ENCODE data around the gene ARL4A. TPM values are rescaled to one million over a fixed set of nuclear protein-coding genes. Genes with fewer than 3 reads are reported as not detected.

ARL4A gene
- polyA plus RNA-seq, 1 experiment: 3.3 TPM

- ChIA-PET POLR2A (no interaction called here), CTCF (interaction anchor here (0.7 to 1.0 kb wide), 2 partner anchors 9 to 218 kb away, joined by 3 to 4 read pairs; no protein-coding TSS in a partner anchor)
- Histone ChIP-seq H3K36me3 (ENCODE audit: control insufficient read depth, insufficient read depth, low read length) (no peaks in the 10 kb centered on the region), H3K4me3 (ENCODE audit: low read depth, low read length) (no peak overlapping the region), H3K27me3 (ENCODE audit: control insufficient read depth, insufficient read depth, low read length) (no peaks in the 10 kb centered on the region)
- DNase-seq (ENCODE audit: low read depth): no peak
- no peak for TF ChIP-seq CTCF (IDR thresholded peaks at IDR 0.05; ENCODE audit: insufficient read depth, low read depth, low read length)
These were observed 39.8 kb upstream of the ARL4A start for GRCh38 chr7:12647364-12648219.

GRCh38 chr7:12648704-12649261 lies 38.6 kb upstream of the ARL4A start:
- no peak for TF ChIP-seq CTCF (IDR thresholded peaks at IDR 0.05; ENCODE audit: insufficient read depth, low read depth, low read length)
- Histone ChIP-seq H3K27me3 (ENCODE audit: control insufficient read depth, insufficient read depth, low read length) (no peaks in the 10 kb centered on the region), H3K4me3 (ENCODE audit: low read depth, low read length) (no peak overlapping the region), H3K36me3 (ENCODE audit: control insufficient read depth, insufficient read depth, low read length) (no peaks in the 10 kb centered on the region)
- no peak for DNase-seq (ENCODE audit: low read depth)
- ChIA-PET CTCF (interaction anchor here (0.7 to 1.2 kb wide), 4 partner anchors 10 to 614 kb away, joined by 3 to 4 read pairs (median 4); partner anchors contain the start of gene ARL4A), POLR2A (no interaction called here)

- no peak for TF ChIP-seq CTCF (IDR thresholded peaks at IDR 0.05; ENCODE audit: insufficient read depth, low read depth, low read length)
- Histone ChIP-seq H3K4me3 (ENCODE audit: low read depth, low read length) (no peak overlapping the region), H3K36me3 (ENCODE audit: control insufficient read depth, insufficient read depth, low read length) (no peaks in the 10 kb centered on the region), H3K27me3 (ENCODE audit: control insufficient read depth, insufficient read depth, low read length) (no peaks in the 10 kb centered on the region)
- no peak for DNase-seq (ENCODE audit: low read depth)
- ChIA-PET POLR2A (no interaction called here), CTCF (interaction anchor here (0.7 to 1.2 kb wide), 3 partner anchors 21 to 613 kb away, joined by 3 to 4 read pairs (median 3); partner anchors contain the start of gene ARL4A)
These were observed 38.1 kb upstream of the ARL4A start for GRCh38 chr7:12649348-12649747.

- no peak for TF ChIP-seq CTCF (IDR thresholded peaks at IDR 0.05; ENCODE audit: insufficient read depth, low read depth, low read length)
- Histone ChIP-seq H3K27me3 (ENCODE audit: control insufficient read depth, insufficient read depth, low read length) (no peaks in the 10 kb centered on the region), H3K36me3 (ENCODE audit: control insufficient read depth, insufficient read depth, low read length) (no peaks in the 10 kb centered on the region), H3K4me3 (ENCODE audit: low read depth, low read length) (no peak overlapping the region)
- DNase-seq (ENCODE audit: low read depth): no peak
- POLR2A ChIA-PET: no interaction called here
- CTCF ChIA-PET: interaction anchor here (1.0 to 1.2 kb wide), 2 partner anchors 11 to 37 kb away, joined by 3 to 4 read pairs; partner anchors contain the start of gene ARL4A
These were observed 37.4 kb upstream of the ARL4A start for GRCh38 chr7:12650080-12650479.

GRCh38 chr7:12653110-12653509 lies 34.3 kb upstream of the ARL4A start:
- POLR2A ChIA-PET: no interaction called here
- Histone ChIP-seq H3K27me3 (ENCODE audit: control insufficient read depth, insufficient read depth, low read length) (no peaks in the 10 kb centered on the region), H3K4me3 (ENCODE audit: low read depth, low read length) (no peak overlapping the region), H3K36me3 (ENCODE audit: control insufficient read depth, insufficient read depth, low read length) (no peaks in the 10 kb centered on the region)
- CTCF ChIA-PET: interaction anchor here (0.6 to 2.4 kb wide), 2 partner anchors 14 to 1969 kb away, joined by 3 to 11 read pairs; no protein-coding TSS in a partner anchor
- DNase-seq (ENCODE audit: low read depth): no peak
- no peak for TF ChIP-seq CTCF (IDR thresholded peaks at IDR 0.05; ENCODE audit: insufficient read depth, low read depth, low read length)

All from BJ (cell line).